T47D (cell line): ENCODE data around the gene CCDC121.

Experiments
- DNase-seq, 2 experiments: peaks; one replicate each; pipeline versions ENCODE4 v3.0.0 to v3.0.0-alpha.2; 2011 to 2012; ENCODE audit warnings: low read depth in 1 of 2, low spot score in 1 of 2
- JUND ChIP-seq: IDR thresholded peaks from 2 replicates; pipeline ENCODE4 v1.6.1; 2012; ENCODE audit warnings: low read depth
- in situ Hi-C: cut with HindIII; loops from 2 replicates; pipeline ENCODE4 v1.10.0; 2016; ENCODE audit warnings: low sequenced_read_pairs, low pct_unique_long_range_greater_than_20kb

CCDC121 gene

GRCh38 chr2:27583390-27583915, 45.4 kb downstream of the CCDC121 start:
- in situ Hi-C loops = no loop called here
- peak in 1 of 2 experiments; percentile 2 for DNase-seq

GRCh38 chr2:27582695-27583389, 46.0 kb downstream of the CCDC121 start, which contains the start of gene ZNF512:
TSS of gene ZNF512 (plus strand) at chr2:27583042. CDS start at chr2:27583113, 71 bp downstream.
- peak; percentile 35 to 84 for DNase-seq
- no peak for TF ChIP-seq JUND
- in situ Hi-C loops = no loop called here

More at GRCh38 chr2:27583390-27583915, 45.4 kb downstream of the CCDC121 start:
- TF ChIP-seq JUND = no peak

- TF ChIP-seq JUND = no peak
- DNase-seq = no peak
- in situ Hi-C loops = no loop called here
Measured at GRCh38 chr2:27582129-27582694, 46.6 kb downstream of the CCDC121 start.

- no peak for TF ChIP-seq JUND
- in situ Hi-C loops = no loop called here
- DNase-seq = no peak
Measured at GRCh38 chr2:27581417-27582128, 47.2 kb downstream of the CCDC121 start.
